GM21723 (cell line): ENCODE results near the gene RAB1A.
A peak's percentile ranks its signal among the peaks of the same experiment; 100 is the strongest.
"Not testable (repeated sequence)": the region's sequence is repeated elsewhere in the genome, so short reads cannot be mapped to it uniquely, and the experiment has no call there.

Experiments used
- ATAC-seq: cut with Tn5 transposase; IDR thresholded peaks from one replicate; pipeline ENCODE4 v1.9.1; 2021; ENCODE audit warnings: mild to moderate bottlenecking, moderate library complexity; ENCODE audit not compliant: unreplicated experiment

The RAB1A gene

DNA sequence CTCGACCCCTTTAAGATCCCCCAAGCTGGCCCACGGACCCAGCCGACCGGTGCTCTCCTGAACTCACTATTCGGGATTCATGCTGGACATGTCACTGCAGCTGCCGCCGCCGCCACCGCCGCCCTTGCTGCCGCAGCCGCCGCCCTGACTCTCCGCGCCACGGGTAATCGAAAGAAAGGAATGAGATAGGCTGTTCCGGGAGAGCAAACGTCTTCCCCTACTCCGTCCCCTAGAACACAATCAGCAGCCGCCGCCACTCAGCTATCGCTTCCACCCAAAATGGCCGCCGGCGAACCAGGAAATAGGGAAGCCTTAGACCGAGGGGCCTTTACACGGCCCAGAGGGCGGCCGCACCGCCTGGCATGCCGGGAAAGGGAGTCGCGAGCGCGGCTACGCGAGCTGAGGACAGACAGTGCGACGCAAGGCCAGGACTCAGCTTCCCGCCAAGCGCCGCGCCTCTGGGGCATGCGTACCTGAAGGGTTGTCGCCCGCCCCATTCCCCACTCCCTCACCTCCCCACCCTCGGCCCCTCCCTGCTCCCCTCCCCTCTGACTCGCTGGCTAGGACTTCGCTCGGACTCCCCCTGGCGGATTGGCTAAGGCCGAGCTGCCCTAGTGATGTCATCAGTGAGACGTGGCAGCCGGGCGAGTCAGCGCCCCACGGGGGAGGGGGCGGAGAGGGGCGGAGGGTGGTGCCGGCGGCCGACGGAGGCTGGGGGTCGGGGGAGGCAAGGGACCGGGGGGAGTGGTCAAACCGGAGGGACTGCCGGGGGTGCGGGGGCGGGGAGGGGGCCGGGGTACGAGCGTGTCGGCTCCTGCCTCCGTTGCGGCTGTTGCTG is at the start of gene RAB1A:
TSS of gene RAB1A (minus strand) at position 281 of the 838 bp plus-strand sequence. CDS start at position 90, 191 bp downstream.
- peak; percentile 97 for ATAC-seq

- ATAC-seq, result no peak
Measured at GRCh38 chr2:65177751-65178442, 48.0 kb upstream of the RAB1A start.

DNA sequence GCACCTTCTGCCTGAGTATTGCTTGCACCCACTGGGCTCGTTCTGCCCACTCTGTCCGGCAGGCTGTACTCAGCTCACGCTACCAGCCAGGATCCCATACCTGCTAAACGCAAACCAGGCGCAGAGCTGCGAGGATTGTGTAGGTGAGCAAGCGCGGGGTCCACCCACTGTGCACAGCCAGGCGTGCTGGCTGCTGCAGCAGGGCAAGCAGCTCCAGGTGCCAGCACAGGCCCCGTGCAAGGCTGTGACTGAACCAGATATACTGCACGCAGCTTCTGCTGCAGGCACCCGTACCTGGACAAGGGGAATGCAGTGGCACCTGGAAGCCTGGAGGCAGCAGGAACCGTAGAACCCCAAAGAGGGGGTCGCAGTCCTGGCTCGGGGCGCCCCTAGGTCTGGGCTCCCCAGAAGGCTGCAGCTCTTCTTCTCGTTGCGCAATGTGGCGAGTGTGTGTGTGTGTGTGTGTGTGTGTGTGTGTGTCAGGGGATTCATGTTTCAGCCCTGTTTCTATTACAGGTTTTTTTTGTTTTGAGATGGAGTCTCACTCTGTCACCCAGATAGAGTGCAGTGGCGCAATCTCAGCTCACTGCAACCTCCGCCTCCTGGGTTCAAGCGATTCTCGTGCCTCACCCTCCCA is 46.1 kb upstream of the RAB1A start:
- no peak for ATAC-seq

GRCh38 chr2:65174031-65174430 is 44.1 kb upstream of the RAB1A start:
- not testable (repeated sequence) for ATAC-seq

- ATAC-seq, result no peak
Measured at GRCh38 chr2:65172994-65173790, 43.3 kb upstream of the RAB1A start.

DNA sequence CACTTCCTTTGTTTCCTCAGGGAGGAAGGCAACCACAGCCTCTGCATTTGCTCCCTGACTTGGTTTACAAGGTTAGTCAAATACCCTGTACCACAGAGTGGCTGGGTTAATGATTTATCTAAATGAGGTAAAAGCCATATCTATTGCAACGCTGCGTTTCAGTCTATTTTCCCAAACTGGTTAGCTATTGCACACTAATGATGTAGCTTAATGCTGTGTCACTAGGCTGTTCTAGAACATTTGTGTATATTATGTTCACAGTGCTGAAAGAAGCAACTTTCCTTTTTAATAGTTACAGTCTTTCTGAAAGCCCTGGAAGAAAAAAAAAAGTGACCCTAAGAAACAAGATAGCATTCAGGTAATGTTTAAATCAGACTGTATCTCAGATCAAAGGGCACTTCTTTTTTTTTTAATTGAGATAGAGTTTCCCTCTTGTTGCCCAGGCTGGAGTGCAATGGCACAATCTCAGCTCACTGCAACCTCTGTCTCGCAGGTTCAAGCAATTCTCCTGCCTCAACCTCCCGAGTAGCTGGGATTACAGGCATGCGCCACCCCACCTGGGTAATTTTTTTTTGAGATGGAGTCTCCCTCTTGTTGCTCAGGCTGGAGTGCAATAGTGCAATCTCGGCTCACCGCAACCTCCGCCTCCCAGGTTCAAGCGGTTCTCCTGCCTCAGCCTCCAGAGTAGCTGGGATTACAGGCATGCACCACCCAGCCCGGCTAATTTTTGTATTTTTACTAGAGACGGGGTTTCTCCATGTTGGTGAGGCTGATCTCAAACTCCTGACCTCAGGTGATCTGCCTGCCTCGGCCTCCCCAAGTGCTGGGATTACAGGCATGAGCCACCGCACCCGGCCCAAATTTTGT is 40.9 kb upstream of the RAB1A start:
- not testable (repeated sequence) for ATAC-seq

- no peak for ATAC-seq
Measured at GRCh38 chr2:65169760-65170136, 39.8 kb upstream of the RAB1A start.

GRCh38 chr2:65165558-65165957 is 35.7 kb upstream of the RAB1A start:
- no peak for ATAC-seq

- no peak for ATAC-seq
Measured at GRCh38 chr2:65164426-65164891, 34.6 kb upstream of the RAB1A start.

DNA sequence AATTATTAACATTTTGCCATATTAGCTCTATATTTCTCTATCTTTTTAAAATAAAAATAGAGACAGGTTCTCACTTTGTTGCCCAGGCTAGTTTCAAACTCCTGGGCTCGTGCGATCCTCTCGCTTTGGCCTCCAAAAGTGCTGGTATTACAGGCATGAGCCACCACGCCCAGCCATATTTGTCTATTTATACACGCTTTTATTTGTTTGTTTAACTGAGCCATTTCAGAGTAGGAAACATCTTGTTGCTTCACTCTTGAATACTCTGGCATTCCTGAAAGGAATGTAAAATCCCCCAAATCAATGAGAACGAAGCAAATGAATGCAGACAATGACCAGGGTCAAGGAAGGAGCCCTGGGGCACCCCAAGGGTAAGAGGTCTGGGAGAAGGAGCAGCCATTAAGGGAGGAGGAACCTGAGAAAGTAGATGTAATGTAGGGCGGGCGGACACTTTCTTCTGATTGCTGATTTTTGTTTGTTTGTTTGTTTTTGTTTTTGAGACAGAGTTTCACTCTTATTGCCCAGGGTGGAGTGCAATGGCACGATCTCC is 31.7 kb upstream of the RAB1A start:
- no peak for ATAC-seq

DNA sequence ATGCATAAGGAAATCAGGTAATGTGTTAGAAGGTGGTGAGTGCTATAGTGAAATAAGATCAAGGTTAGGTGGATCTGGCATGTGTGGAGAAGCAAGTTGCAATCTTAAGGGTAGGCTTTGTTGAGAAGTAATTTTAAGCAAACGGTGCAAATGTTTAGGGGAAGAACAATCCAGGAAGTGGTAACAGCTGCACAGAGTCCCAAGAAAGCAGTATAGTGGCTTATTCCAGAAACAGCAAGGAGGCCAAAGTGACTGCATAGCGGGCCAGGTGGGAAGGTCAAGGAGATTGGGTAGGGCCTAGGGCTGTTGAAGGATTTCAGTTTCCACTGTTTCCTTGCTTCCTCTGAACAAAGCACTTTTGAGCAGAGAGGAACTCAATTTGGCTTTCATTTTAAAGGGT is 30.0 kb upstream of the RAB1A start:
- ATAC-seq, result no peak

GRCh38 chr2:65159261-65159660 is 29.4 kb upstream of the RAB1A start:
- ATAC-seq, result no peak

DNA sequence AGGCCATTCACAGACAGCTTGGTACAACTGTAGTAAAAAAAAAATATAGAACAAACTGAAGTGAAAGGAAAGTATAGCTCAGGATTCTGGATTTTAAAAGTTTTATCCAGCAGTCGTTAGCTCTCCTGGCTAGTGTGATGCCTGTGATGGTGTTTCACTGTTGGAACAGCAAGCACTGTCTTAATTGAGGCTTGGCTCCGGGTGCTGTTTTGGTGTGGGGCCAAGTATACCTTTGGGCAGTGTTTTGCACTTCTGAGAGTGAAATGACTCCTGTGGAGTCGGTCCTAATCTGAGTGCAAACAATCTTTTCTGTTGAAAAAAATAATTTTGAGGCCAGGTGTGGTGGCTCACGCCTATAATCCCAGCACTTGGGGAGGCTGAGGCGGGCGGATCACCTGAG is 28.7 kb upstream of the RAB1A start:
- ATAC-seq, result no peak

DNA sequence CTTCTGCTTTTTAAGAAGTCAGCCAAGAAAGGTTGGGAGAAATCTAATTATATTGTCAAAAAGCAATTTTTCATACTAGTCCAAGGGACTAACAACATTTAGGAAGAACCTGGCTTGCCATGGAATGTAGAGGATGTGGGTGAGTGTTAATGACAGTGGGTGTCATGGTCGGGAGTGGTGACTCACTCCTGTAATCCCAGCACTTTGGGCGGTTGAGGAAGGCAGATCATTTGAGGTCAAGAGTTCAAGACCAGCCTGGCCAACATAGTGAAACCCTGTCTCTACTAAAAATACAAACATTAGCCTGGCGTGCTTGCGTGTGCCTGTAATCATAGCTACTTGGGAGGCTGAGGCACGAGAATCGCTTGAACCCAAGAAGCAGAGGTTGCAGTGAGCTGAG is 27.9 kb upstream of the RAB1A start:
- not testable (repeated sequence) for ATAC-seq

- ATAC-seq, result no peak
Measured at GRCh38 chr2:65156041-65156440, 26.1 kb upstream of the RAB1A start.

DNA sequence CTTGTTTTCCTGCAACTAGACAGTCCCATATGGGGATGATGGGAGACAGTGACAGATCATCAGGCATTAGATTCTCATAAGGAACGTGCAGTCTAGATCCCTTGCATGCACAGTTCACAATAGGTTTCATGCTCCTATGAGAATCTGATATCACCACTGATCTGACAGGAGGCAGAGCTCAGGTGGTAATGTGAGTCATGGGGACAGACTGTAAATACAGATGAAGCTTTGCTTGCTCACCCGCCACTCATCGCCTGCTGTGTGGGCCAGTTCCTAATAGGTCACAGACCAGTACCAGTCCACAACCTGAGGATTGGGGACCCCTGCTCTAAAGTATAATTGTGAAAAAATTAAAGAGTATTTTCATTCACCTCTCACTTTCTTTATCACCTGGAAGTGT is 23.6 kb upstream of the RAB1A start:
- ATAC-seq, result no peak

DNA sequence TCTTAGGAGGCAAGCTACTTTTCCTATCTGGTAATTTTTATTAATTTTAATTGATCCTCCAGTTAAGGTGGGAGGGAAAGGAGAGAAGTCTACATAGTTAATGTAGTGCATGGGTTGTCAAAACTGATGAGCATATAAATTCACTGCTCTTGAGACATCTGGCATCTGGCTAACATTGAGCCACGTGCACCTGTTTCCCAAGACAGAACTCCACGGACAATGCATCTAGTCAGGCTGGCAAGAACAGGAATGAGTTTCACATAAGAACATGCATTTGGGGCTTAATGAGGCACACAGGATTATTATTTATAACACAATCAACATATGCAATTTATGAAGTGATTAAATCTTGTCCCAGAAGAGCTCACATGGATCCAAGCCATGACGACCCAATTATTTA is 16.2 kb upstream of the RAB1A start:
- no peak for ATAC-seq

DNA sequence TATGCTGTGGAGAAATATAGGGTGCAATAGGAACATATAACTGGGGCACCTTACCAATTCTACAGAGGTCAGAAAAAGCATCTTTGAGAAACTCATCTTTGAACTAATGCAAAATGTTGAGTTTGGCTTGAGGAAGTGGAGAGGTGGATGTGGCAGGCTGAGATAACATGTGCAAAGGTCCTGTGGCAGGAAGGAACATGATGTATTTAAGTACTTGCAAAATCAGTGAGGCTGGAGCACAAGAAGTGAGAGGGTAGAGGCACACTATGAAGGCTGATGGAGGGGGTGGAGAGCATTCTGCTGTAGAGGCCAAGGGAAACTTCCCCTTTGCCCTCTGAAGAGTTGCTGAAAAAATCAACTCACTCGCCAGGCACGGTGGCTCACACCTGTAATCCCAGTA is 14.7 kb upstream of the RAB1A start:
- ATAC-seq, result no peak

- no peak for ATAC-seq
Measured at GRCh38 chr2:65142515-65142914, 12.6 kb upstream of the RAB1A start.
